IPS DF 4.7 (cell line): ENCODE data around the gene AMOTL2.

Experiments
- DNase-seq: peaks from one replicate; pipeline ENCODE4 v3.0.0-alpha.2; 2013; ENCODE audit warnings: low spot score; ENCODE audit errors: extremely low read depth

AMOTL2 gene

DNA sequence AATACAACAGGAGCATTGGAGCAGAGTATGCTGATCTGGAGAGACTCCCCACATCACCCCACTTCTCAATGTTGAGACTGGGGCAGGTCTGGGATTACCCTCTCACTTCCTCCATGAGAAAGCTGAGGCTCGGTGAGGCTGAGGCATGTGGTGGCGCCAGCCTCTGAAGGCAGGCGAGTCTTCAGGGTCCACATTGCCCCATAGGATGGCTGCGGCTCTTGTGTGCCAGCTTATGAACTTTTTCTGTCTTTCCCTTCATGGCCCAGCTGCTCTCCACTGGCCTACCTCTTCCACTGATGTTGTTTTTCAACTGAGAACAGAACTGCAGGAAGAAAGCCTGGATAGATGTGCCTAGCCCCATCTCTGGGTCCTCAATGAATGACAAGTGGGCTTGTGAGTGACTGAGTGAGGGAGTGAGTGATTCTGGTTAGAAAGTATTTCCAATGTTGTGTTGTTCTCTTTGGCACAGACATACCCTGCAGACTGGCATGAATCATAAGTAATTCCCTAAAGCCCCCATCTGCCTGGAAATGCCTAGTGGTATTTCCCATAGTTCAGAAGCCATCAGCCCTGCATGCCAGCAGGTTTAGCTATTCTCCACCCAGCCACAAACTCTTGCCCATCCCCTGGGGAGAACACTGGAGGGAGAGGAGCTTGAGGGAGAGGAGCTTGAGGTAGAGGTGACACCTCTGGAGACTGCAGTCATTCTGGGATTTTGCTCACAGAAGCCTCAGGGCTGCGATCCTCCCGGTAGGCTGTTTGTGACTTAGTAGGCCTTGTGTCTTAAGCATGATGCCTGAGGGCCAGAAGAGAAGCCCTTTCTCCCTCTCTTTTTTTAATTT, 56.9 kb downstream of the AMOTL2 start:
- DNase-seq, result no peak

DNA sequence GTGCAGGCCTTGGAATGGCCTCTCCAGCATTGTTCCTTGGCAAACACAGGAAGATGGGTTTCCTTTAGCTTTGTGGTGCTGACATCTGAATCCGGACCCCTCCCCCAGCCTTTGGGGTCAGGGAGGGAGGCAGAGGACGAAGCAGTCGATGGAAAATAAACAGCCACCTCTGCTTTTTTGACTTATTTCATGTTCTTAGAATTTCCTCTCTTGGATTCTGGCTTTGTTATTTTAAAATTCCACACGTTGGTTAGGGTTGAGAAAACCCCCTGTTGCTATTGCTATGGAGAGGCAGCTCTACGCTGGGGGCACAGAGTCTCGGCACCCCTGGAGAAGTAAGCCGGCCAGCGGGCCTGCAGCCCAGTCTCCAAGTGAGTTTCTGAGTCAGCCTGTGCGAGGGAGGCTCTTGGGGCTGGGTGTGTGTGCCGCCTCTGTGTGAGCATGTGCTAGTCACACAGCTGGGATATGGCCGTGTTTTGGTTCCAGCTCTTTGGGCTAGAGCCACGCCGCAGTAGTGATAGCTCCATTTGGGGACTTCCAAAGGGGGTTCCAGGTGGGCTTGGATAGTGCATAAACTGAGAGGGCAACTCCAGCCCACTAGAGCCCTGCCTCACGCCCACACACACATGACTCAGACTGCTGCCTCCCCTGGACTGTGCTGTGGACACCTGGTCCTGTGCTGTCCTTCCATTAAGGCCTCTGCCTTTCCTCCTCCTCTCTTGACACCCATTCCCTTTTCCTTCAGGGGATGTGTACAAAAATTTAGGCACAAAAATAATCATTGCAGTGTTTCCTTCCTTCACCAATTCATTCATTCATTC, 58.8 kb downstream of the AMOTL2 start:
- no peak for DNase-seq

DNA sequence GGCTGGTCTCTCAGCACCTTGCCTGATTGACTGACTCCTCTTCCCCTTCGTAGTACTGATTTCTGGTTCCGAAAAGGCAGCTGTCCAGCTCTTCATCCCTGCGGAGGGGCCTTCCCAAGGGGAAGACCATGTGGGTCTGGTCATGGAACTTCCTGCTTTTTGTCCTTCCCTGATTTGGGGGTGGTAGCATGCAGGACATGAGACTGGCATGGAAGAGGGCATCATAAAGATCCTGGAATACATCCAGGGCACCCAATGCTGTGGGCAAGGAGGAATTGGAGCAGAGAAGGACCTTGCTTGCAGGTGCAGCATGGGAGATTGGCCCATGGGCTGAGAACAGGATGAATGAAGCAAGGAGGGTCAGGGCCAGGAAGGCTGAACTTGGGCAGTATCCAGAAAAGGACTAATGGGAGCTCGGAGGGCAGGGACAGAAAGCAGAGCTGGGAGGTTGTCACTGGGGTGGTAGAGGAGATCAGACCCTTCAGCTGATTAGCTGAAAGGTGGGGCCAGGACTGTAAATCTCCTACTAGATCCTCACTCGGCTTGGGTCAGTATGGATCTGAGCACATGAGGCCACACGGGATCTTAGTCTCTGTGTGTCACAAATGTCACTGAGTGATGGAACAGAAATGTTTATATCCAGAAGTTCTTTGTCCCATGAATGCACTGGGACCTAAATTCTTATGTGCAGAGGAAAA, 59.5 kb downstream of the AMOTL2 start:
- no peak for DNase-seq

DNA sequence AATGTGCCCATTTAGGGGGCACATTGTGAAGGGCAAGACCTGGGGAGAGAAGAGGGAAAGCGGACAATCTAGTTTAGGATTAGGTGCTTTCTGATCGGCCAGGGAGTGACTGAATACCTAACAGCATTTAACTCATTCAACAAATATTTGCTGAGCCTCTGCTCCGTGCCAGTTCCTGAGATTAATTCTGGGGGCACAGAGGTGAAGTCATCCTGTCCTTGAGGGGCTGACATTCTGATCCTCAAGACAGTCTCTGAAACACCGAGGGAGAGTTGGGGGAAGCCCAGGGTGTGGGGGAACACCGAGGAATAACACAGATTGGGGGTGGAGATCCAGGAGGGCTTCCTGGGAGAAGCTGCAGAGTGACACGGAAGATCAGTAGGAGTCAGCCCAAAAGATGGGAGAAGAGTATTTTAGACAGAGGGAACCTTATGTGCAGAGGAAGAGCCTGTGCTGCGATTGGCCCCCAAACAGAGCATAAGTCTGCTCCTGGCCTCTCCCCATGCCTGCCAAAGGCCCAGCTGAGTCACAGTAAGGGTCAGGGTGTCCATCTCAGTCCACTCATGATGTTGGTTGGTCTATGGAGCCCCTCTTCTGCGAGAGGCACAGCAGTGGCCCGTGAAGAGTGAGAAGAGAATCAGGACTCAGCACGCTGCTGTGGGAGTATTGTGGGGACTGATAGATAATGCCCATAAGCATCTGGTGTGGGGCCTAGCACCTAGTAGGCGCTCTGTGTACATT, 60.2 kb downstream of the AMOTL2 start:
- DNase-seq, result no peak

DNA sequence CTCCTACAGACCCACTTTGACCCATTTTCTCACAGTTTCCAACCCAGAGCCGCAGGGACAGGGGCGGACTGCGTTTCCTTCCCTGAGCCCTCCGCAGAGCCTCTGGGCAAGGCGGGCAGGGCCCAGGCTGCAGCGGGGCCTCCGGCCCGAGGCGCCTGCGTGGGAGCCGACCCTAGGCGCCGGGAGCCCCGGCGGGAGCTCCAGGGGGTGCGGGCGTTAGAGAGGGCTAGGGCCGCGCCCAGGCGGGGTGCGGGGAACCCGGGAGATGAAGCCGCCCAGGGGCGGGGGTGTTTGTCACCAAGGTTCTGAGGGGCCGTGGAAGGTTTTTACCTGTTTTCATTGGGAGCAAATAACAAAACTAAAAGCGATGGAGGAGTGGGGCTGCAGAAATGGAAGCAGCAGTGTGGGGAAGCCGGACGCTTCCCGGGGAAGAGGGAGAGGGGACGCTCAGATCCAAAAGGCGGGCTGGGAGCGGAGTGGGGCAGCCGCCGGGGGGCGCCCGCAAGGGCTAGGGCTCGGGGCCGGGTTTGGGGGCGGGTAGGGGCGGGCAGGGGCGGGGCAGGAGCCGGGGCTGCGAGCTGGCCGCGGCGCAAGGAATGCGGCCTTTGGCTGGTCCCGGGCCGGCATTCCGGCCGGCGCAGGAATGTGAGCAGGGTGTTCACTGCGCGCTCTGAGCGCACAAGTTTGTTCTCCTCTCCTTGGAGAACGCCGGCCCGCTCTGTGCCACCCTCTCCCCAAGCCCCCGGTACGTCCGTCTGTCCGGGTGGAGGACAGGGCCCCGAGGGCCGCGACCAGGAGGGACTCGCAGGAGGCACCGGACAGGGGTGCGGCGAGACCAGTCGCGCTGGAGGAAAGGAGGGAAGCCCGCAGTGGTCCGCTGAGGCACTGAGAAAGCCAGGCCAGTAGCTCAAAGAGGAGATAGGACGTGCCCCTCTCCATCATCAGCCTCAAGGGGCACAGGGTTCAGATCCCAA, 61.1 kb downstream of the AMOTL2 start:
- no peak for DNase-seq

DNA sequence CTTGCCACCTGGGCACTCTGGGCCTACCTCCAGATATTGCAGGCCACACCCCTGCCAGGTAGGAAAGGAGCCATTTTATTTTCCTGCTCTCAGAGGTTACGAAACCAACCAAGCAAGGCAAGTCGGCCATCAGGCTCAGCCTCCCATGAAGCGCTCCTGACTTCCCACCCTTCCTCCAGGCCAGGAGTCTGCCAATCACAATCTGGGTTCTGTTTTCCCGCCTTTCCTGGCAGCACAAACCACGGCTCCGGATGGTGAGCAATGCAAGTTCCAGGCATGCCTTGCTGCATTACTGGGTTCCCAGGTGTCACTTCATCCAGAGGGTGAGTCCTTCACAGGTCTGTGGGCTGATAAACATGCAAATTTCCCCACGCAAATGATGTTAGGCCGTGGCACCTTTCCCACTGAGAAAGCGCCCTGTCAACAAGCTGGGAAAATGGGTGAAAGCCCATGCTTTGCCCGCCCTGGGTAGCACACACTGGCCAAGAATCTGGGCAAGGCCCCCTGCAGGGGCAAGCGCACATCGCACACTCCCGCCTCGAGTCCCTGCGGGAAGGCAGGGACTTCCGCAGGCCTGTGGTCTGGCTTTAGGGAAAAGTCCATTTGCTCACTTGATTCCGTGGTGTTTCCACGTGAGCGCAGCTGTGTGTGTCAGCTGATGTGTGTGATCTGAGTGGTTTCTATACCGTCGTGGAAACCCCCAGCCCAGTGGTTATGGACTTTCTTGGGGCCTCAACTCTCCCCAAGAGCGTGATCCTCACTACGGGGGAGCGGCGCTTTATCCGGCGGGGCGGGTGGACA, 62.0 kb downstream of the AMOTL2 start:
- no peak for DNase-seq

DNA sequence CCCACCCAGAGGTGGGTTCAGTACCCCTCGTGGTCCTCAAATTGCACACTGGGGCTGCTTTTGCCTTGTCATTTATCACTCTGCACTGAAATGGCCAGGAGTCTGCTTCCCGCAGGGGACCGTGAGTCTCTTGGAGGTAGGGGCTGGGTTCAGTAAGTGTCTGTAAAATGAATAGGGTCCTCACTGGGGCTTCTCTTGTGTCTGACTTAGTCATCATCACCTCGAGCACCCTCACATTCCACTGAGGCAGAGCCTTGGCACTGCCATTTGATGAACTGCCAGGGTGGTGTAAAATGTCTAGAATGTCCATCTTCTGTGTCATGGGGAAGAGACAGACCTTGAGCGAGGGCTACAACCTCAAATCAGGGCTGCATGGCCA, 62.6 kb downstream of the AMOTL2 start:
- no peak for DNase-seq

DNA sequence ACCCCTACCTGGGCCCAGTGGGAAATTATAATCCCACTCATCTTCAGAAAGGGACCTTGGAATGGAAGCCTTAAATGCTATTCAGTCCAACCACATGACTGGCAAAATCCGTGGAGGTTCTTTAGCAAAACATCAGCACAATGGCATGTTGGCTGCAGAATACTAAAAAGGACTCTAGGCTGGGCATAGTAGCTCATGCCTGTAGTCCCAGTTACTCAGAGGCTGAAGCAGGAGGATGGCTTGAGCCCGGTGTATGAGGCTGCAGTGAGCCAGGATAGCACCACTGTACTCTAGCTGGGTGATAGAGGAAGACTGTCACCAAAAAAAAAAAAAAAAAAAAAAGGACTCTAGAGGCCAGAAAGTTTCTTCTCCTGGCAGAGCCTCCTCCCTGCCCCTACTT, 63.0 kb downstream of the AMOTL2 start:
- no peak for DNase-seq

DNA sequence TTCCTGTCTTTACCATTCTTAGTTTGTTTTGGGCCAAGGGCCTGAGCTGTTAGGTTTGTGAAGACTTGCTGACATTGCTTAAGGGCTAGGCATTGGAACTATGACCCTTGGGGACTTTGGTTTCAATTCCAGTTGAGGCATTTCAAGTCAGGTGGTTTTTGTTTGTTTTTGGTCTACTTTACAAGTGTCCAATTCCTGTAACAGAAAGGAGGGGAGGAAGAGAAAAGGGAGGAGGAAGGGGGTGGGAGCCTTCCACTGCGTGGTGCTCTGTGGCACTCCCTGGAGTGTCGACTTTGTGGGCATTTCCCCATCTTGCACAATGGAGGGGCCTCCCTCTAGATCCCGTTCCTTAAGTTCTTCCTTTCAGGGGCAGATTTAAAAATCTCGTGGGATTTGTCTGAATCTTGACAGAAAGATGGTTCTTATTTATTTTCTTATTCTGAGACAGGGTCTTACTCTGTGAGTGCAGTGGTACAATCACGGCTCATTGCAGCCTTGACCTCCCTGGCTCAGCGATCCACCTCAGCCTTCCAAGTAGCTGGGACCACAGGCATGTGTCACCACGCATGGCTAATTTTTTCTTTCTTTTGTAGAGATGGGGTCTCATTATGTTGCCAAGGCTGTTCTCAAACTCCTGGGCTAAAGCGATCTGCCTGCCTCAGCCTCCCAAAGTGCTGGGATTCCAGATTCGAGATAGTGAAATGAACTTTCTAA, 64.1 kb downstream of the AMOTL2 start:
- DNase-seq, result no peak

DNA sequence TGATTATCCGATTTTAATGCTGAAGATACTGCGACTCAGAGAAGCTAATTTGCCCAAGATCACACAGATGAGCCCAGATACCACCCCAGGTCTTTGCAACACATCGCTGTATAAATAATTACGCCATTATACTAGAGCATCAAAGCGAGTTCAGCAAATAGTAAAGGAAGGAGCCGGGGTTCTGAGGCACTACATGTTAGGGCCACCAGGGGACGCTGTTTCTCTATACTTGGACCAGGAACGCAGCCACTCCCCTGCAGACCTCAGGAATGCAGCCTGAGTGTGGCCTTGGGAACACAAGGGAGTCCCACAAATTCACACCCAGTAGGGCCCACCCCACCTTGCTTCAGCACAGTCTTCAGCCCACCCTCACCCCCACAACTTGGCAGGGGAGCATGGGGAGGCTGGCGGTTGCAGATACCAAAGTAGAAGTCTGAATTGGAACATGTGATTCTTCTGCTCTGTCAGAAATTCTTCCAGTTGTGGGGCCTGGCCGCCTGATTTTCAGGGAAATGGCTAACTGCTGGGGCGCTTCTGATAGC, 65.8 kb downstream of the AMOTL2 start:
- DNase-seq, result no peak

DNA sequence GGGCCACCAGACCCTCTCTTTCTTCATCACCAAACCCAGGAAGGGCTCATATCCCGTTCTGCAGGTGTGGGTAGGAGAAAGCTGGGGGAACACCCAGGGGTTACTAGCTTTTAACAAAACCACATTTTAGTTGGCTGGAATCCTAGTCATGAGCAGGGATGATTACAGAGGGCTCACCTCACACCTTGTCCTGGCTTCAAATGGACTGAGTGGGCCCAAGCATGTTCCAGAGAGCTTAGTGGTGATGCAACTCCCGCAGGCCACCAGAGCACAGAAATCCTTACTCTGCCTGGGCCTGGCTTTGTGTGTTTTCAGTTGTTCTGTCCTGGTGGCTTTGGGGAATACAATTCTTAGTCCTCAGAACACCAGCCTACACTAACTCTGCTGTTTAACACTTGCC, 66.8 kb downstream of the AMOTL2 start:
- no peak for DNase-seq

DNA sequence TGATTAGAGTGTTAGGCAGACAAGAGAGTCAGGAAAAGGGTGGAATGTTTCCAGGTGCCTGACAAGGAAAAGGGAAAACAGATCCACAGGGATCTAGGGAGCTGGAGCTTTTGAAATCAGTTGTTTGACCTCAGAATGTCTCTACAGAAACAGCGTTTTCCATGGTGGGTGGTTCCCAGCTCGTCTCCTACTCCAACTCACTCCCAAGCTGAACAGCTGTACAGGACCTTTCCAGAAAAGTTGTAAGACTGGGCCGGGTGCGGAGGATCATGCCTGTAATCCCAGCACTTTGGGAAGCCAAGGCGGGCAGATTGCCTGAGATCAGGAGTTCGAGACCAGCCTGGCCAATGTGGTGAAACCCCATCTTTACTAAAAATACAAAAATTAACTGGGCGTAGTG, 67.9 kb downstream of the AMOTL2 start:
- DNase-seq, result no peak
